B cell (primary cell): ENCODE data around the gene VIPAS39. TPM values are rescaled to one million over a fixed set of nuclear protein-coding genes. Genes with fewer than 3 reads are reported as not detected.

Experiments
- ATAC-seq: fragments of 200-7000 bp; cut with Tn5 transposase; one replicate; pipeline ENCODE4 v1.10.0; 2021; ENCODE audit warnings: low read depth, mild to moderate bottlenecking, moderate number of reproducible peaks, moderate library complexity
- CTCF ChIA-PET: fragments of 350-600 bp; sonication (Branson Sonifier 250); formaldehyde crosslinking; loops from one replicate; lab custom pipeline; 2021; ENCODE audit warnings: antibody characterized with exemption, inconsistent platforms; lab: Charles Lee
- POLR2A ChIA-PET: fragments of 350-600 bp; sonication (Branson Sonifier 250); formaldehyde crosslinking; loops from one replicate; lab custom pipeline; 2021; ENCODE audit warnings: antibody characterized with exemption; lab: Charles Lee
- DNase-seq: peaks from one replicate; pipeline ENCODE4 v3.0.0; 2013
- H2AFZ ChIP-seq: 2 replicates; pipeline ENCODE4 v1.6.1; 2012; ENCODE audit warnings: mild to moderate bottlenecking, low read depth, low read length; ENCODE audit not compliant: insufficient read depth, poor library complexity, severe bottlenecking
- H3K27ac ChIP-seq, 2 donors: 1 replicate in 1 of 2; 2 replicates in 1 of 2; pipeline ENCODE4 v1.5.1; 2012 to 2013; ENCODE audit warnings: low read length in 2 of 2, mild to moderate bottlenecking in 2 of 2, moderate library complexity in 1 of 2
- H3K27me3 ChIP-seq, 4 experiments: fragments of 200-600 bp in 1 of 4; sonication (generic) in 1 of 4; replicated peaks in 1 of 4; 1 replicate in 2 of 4; 2 replicates in 2 of 4; pipeline versions ENCODE4 v1.6.1 to v1.7.0; 2013 to 2016; ENCODE audit warnings: low read length in 3 of 4, mild to moderate bottlenecking in 2 of 4, mixed read lengths in 1 of 4, moderate library complexity in 1 of 4; ENCODE audit not compliant: insufficient read depth in 4 of 4, control insufficient read depth in 3 of 4; ENCODE audit errors: control extremely low read depth in 1 of 4
- H3K36me3 ChIP-seq, 2 experiments: replicated peaks in 1 of 2; 1 replicate in 1 of 2; 2 replicates in 1 of 2; pipeline versions ENCODE4 v1.6.1 to v1.7.1; 2013; ENCODE audit warnings: low read length in 1 of 2; ENCODE audit not compliant: insufficient read depth in 2 of 2, control insufficient read depth in 1 of 2; ENCODE audit errors: control extremely low read depth in 1 of 2, extremely low read depth in 1 of 2
- H3K4me1 ChIP-seq, 2 donors: fragments of 200-600 bp in 1 of 2; sonication (generic) in 1 of 2; 1 replicate in 1 of 2; 2 replicates in 1 of 2; pipeline versions ENCODE4 v1.5.1 to v1.6.1; 2013 to 2017; ENCODE audit warnings: low read length in 2 of 2; ENCODE audit not compliant: control insufficient read depth in 2 of 2, insufficient read depth in 2 of 2
- H3K4me2 ChIP-seq: replicated peaks from 2 replicates; pipeline ENCODE3; 2012; ENCODE audit warnings: mild to moderate bottlenecking, low read depth, low read length; ENCODE audit not compliant: poor library complexity, severe bottlenecking
- H3K4me3 ChIP-seq, 5 experiments: fragments of 200-600 bp in 1 of 5; sonication (generic) in 1 of 5; 1 replicate in 3 of 5; 2 replicates in 2 of 5; pipeline versions ENCODE4 v1.5.1 to v1.7.0; 2011 to 2016; ENCODE audit warnings: low read length in 4 of 5, mild to moderate bottlenecking in 4 of 5, low read depth in 2 of 5, control low read depth in 1 of 5, moderate library complexity in 1 of 5; ENCODE audit not compliant: insufficient read depth in 1 of 5; ENCODE audit errors: control extremely low read depth in 1 of 5, extremely low read depth in 1 of 5
- H3K79me2 ChIP-seq: fragments of 200-600 bp; sonication (generic); one replicate; pipeline ENCODE4 v1.6.0; 2016; ENCODE audit warnings: low read length; ENCODE audit not compliant: control insufficient read depth, insufficient read depth
- H3K9ac ChIP-seq: fragments of 200-600 bp; sonication (generic); 2 replicates; pipeline ENCODE4 v1.6.1; 2017; ENCODE audit warnings: mild to moderate bottlenecking, low read length, moderate library complexity
- H3K9me3 ChIP-seq, 3 donors: one replicate each; pipeline versions ENCODE4 v1.6.1 to v1.7.1; 2013; ENCODE audit warnings: low read length in 2 of 3; ENCODE audit not compliant: control insufficient read depth in 2 of 3, insufficient read depth in 1 of 3; ENCODE audit errors: control extremely low read depth in 1 of 3
- H4K20me1 ChIP-seq: 2 replicates; pipeline ENCODE4 v1.6.0; 2012; ENCODE audit warnings: mild to moderate bottlenecking, low read length; ENCODE audit not compliant: insufficient read depth, control insufficient read depth, poor library complexity, severe bottlenecking
- H3K27ac Mint-ChIP-seq: one replicate; pipeline ENCODE4 v1.8.0; 2021; ENCODE audit warnings: mixed read lengths
- H3K27me3 Mint-ChIP-seq: one replicate; pipeline ENCODE4 v1.8.0; 2021; ENCODE audit warnings: mixed read lengths
- H3K4me1 Mint-ChIP-seq: one replicate; pipeline ENCODE4 v1.8.0; 2021; ENCODE audit warnings: mixed read lengths
- H3K4me3 Mint-ChIP-seq: one replicate; pipeline ENCODE4 v1.8.0; 2021; ENCODE audit warnings: mixed read lengths
- H3K9me3 Mint-ChIP-seq: one replicate; pipeline ENCODE4 v1.8.0; 2022; ENCODE audit warnings: mixed read lengths; ENCODE audit not compliant: insufficient read depth
- CTCF ChIP-seq: fragments of 200-600 bp; IDR thresholded peaks from one replicate; pipeline ENCODE4 v1.8.0; 2022; ENCODE audit warnings: antibody characterized with exemption, mild to moderate bottlenecking
- EZH2 ChIP-seq: IDR thresholded peaks from 2 replicates; pipeline ENCODE4 v1.6.1; 2012; ENCODE audit warnings: borderline replicate concordance, low read depth, mild to moderate bottlenecking, moderate library complexity, low read length; ENCODE audit not compliant: insufficient read depth, poor library complexity, severe bottlenecking
- WGBS: methylation state at CpG from one replicate; pipeline ENCODE4 v1.1.5; 2013; ENCODE audit warnings: missing lambda C conversion rate; ENCODE audit not compliant: insufficient coverage; 5-methylcytosine and 5-hydroxymethylcytosine counted together
- intact Hi-C: fragments of 100-400 bp; cut with micrococcal nuclease; formaldehyde crosslinking; loops from one replicate; pipeline ENCODE4 v1.10.0; 2022
- polyA plus RNA-seq: library from polyadenylated mRNA; depleted of rRNA; stranded (reverse); fragments of >200 nt; gene quantifications from 2 replicates; pipeline ENCODE4 v1.2.3, GENCODE V29; 2012
- total RNA-seq, 2 donors: library from RNA; stranded (reverse); fragments of 120-200 nt in 1 of 2; gene quantifications; 1 replicate in 1 of 2; 2 replicates in 1 of 2; pipeline versions ENCODE4 v1.2.3 to v1.2.4, GENCODE V29; 2013 to 2022

VIPAS39 gene
- total and polyA plus RNA-seq, 2 donors (not counting 1 experiment from before 2014, with no cell fraction given) = 17.4 to 25.9 TPM

- CTCF ChIA-PET = interaction anchor here (0.7 kb wide), 1 partner anchor 23 kb away, joined by 4 read pairs; no protein-coding TSS in a partner anchor
Measured at GRCh38 chr14:77482422-77482821, 25.0 kb upstream of the VIPAS39 start.

GRCh38 chr14:77478796-77479195 is 21.4 kb upstream of the VIPAS39 start:
- Mint-ChIP-seq H3K9me3 (no peaks in the 10 kb centered on the region), H3K4me1 (no peaks in the 10 kb centered on the region), H3K4me3 (no peak overlapping the region), H3K27ac (no peak overlapping the region), H3K27me3 (no peaks in the 10 kb centered on the region)
- no peak overlapping the region for H3K9ac ChIP-seq
- H2AFZ ChIP-seq = no peak overlapping the region
- H3K27ac ChIP-seq = no peak overlapping the region
- intact Hi-C loops = no loop called here
- H3K4me2 ChIP-seq = no peak overlapping the region
- WGBS = 71% methylated on average over 1 of the region's 1 CpG
- H3K36me3 ChIP-seq = no peaks in the 10 kb centered on the region
- ChIA-PET POLR2A (interaction anchor here (0.7 kb wide), 1 partner anchor 806 kb away, joined by 4 read pairs; no protein-coding TSS in a partner anchor), CTCF (interaction anchor here (1.6 kb wide), 1 partner anchor 163 kb away, joined by 3 read pairs; no protein-coding TSS in a partner anchor)
- H4K20me1 ChIP-seq = no peaks in the 10 kb centered on the region
- ATAC-seq (no peak), DNase-seq (no peak)
- no peaks in the 10 kb centered on the region for H3K27me3 ChIP-seq
- H3K4me1 ChIP-seq = peaks cover 3 to 6% of the 10 kb centered on the region in 2 donors
- no peaks in the 10 kb centered on the region for H3K79me2 ChIP-seq
- no peak overlapping the region for H3K4me3 ChIP-seq
- no peaks in the 10 kb centered on the region for H3K9me3 ChIP-seq
- TF ChIP-seq CTCF (no peak), EZH2 (no peak)

More at GRCh38 chr14:77482422-77482821, 25.0 kb upstream of the VIPAS39 start:
- H3K4me1 ChIP-seq = peaks cover 3 to 6% of the 10 kb centered on the region in 2 donors
- Mint-ChIP-seq H3K4me3 (no peak overlapping the region), H3K9me3 (no peaks in the 10 kb centered on the region), H3K27ac (no peak overlapping the region), H3K27me3 (no peaks in the 10 kb centered on the region), H3K4me1 (no peaks in the 10 kb centered on the region)
- no peak for TF ChIP-seq CTCF
- TF ChIP-seq EZH2 = no peak
- DNase-seq (no peak), ATAC-seq (no peak)
- no peaks in the 10 kb centered on the region for H3K36me3 ChIP-seq
- H3K27me3 ChIP-seq = no peaks in the 10 kb centered on the region
- H3K4me2 ChIP-seq = no peak overlapping the region
- H3K4me3 ChIP-seq = no peak overlapping the region
- H3K9ac ChIP-seq = no peak overlapping the region
- intact Hi-C loops = no loop called here
- H2AFZ ChIP-seq = peak overlapping the region; percentile 15
- POLR2A ChIA-PET = no interaction called here
- 46% methylated on average over 8 of the region's 8 CpGs for WGBS
- no peaks in the 10 kb centered on the region for H3K9me3 ChIP-seq
- H4K20me1 ChIP-seq = no peaks in the 10 kb centered on the region
- H3K79me2 ChIP-seq = no peaks in the 10 kb centered on the region
- H3K27ac ChIP-seq = no peak overlapping the region
